Neuron (in vitro differentiated cells): Measurements from ENCODE around the gene TSPAN10.

Source experiments
- H2AFZ ChIP-seq: one replicate; pipeline ENCODE4 v1.6.1; 2013; ENCODE audit warnings: low read depth, mild to moderate bottlenecking, inconsistent platforms, low read length, moderate library complexity
- H3K27me3 ChIP-seq: one replicate; pipeline ENCODE4 v1.6.1; 2013; ENCODE audit warnings: low read length; ENCODE audit not compliant: insufficient read depth
- H3K36me3 ChIP-seq: one replicate; pipeline ENCODE4 v1.6.1; 2013; ENCODE audit warnings: low read length; ENCODE audit not compliant: insufficient read depth
- H3K4me1 ChIP-seq: one replicate; pipeline ENCODE4 v1.6.1; 2013; ENCODE audit warnings: low read length; ENCODE audit not compliant: insufficient read depth
- H3K4me3 ChIP-seq: 2 replicates; pipeline ENCODE4 v1.5.1; 2013; ENCODE audit warnings: mild to moderate bottlenecking, low read length, moderate library complexity
- H3K9me3 ChIP-seq: one replicate; pipeline ENCODE4 v1.6.1; 2013; ENCODE audit warnings: low read length

TSPAN10 gene

GRCh38 chr17:81688616-81689015 lies 51.6 kb downstream of the TSPAN10 start:
- H3K4me1 ChIP-seq: peaks cover 15% of the 10 kb centered on the region
- H3K27me3 ChIP-seq: no peaks in the 10 kb centered on the region
- no peaks in the 10 kb centered on the region for H3K9me3 ChIP-seq
- no peak overlapping the region for H3K4me3 ChIP-seq
- peaks cover 64% of the 10 kb centered on the region for H3K36me3 ChIP-seq
- no peak overlapping the region for H2AFZ ChIP-seq

- Histone ChIP-seq H3K4me1 (peaks cover 6% of the 10 kb centered on the region), H3K9me3 (no peaks in the 10 kb centered on the region), H3K4me3 (no peak overlapping the region), H3K36me3 (peaks cover 78% of the 10 kb centered on the region), H2AFZ (no peak overlapping the region), H3K27me3 (no peaks in the 10 kb centered on the region)
Observed at GRCh38 chr17:81690066-81690465, 53.1 kb downstream of the TSPAN10 start.

- no peaks in the 10 kb centered on the region for H3K9me3 ChIP-seq
- H3K27me3 ChIP-seq: no peaks in the 10 kb centered on the region
- no peak overlapping the region for H3K4me3 ChIP-seq
- peaks cover 83% of the 10 kb centered on the region for H3K36me3 ChIP-seq
- H3K4me1 ChIP-seq: peaks cover 1% of the 10 kb centered on the region
- H2AFZ ChIP-seq: no peak overlapping the region
Observed at GRCh38 chr17:81690549-81690948, 53.6 kb downstream of the TSPAN10 start.

- H3K4me1 ChIP-seq: no peaks in the 10 kb centered on the region
- H3K4me3 ChIP-seq: no peak overlapping the region
- no peak overlapping the region for H2AFZ ChIP-seq
- no peaks in the 10 kb centered on the region for H3K27me3 ChIP-seq
- peaks cover 89% of the 10 kb centered on the region for H3K36me3 ChIP-seq
- no peaks in the 10 kb centered on the region for H3K9me3 ChIP-seq
Observed at GRCh38 chr17:81691196-81691595, 54.2 kb downstream of the TSPAN10 start.

GRCh38 chr17:81691608-81692007 lies 54.6 kb downstream of the TSPAN10 start:
- peaks cover 89% of the 10 kb centered on the region for H3K36me3 ChIP-seq
- no peak overlapping the region for H2AFZ ChIP-seq
- H3K9me3 ChIP-seq: no peaks in the 10 kb centered on the region
- H3K4me1 ChIP-seq: no peaks in the 10 kb centered on the region
- H3K4me3 ChIP-seq: no peak overlapping the region
- no peaks in the 10 kb centered on the region for H3K27me3 ChIP-seq

GRCh38 chr17:81693509-81694210 lies 56.7 kb downstream of the TSPAN10 start:
- no peaks in the 10 kb centered on the region for H3K4me1 ChIP-seq
- H2AFZ ChIP-seq: no peak overlapping the region
- no peaks in the 10 kb centered on the region for H3K27me3 ChIP-seq
- no peaks in the 10 kb centered on the region for H3K9me3 ChIP-seq
- H3K36me3 ChIP-seq: peaks cover 91% of the 10 kb centered on the region
- no peak overlapping the region for H3K4me3 ChIP-seq

- H3K9me3 ChIP-seq: no peaks in the 10 kb centered on the region
- H3K4me3 ChIP-seq: no peak overlapping the region
- no peaks in the 10 kb centered on the region for H3K27me3 ChIP-seq
- peaks cover 84% of the 10 kb centered on the region for H3K36me3 ChIP-seq
- H2AFZ ChIP-seq: no peak overlapping the region
- H3K4me1 ChIP-seq: no peaks in the 10 kb centered on the region
Observed at GRCh38 chr17:81694810-81695209, 57.8 kb downstream of the TSPAN10 start.

- Histone ChIP-seq H3K9me3 (no peaks in the 10 kb centered on the region), H3K4me3 (no peak overlapping the region), H3K36me3 (peaks cover 80% of the 10 kb centered on the region), H2AFZ (no peak overlapping the region), H3K27me3 (no peaks in the 10 kb centered on the region), H3K4me1 (no peaks in the 10 kb centered on the region)
Observed at GRCh38 chr17:81695211-81695610, 58.2 kb downstream of the TSPAN10 start.

GRCh38 chr17:81695801-81696200 lies 58.8 kb downstream of the TSPAN10 start:
- Histone ChIP-seq H2AFZ (no peak overlapping the region), H3K9me3 (no peaks in the 10 kb centered on the region), H3K4me1 (no peaks in the 10 kb centered on the region), H3K27me3 (no peaks in the 10 kb centered on the region), H3K4me3 (no peak overlapping the region), H3K36me3 (peaks cover 77% of the 10 kb centered on the region)

- Histone ChIP-seq H3K9me3 (no peaks in the 10 kb centered on the region), H3K36me3 (peaks cover 80% of the 10 kb centered on the region), H3K27me3 (no peaks in the 10 kb centered on the region), H3K4me1 (peaks cover 5% of the 10 kb centered on the region), H3K4me3 (no peak overlapping the region), H2AFZ (no peak overlapping the region)
Observed at GRCh38 chr17:81696218-81696941, 59.4 kb downstream of the TSPAN10 start.

GRCh38 chr17:81697261-81698044 lies 60.5 kb downstream of the TSPAN10 start:
- Histone ChIP-seq H3K27me3 (no peaks in the 10 kb centered on the region), H3K4me3 (no peak overlapping the region), H3K4me1 (peaks cover 15% of the 10 kb centered on the region), H3K36me3 (peaks cover 75% of the 10 kb centered on the region), H3K9me3 (no peaks in the 10 kb centered on the region), H2AFZ (no peak overlapping the region)
